ENCODE results near the gene SLFN14. TPM values are rescaled to one million over a fixed set of nuclear protein-coding genes. Genes with fewer than 3 reads are reported as not detected.
A peak's percentile ranks its signal among the peaks of the same experiment; 100 is the strongest.
"Not testable (repeated sequence)": the region's sequence is repeated elsewhere in the genome, so short reads cannot be mapped to it uniquely, and the experiment has no call there.

The SLFN14 gene
- total RNA-seq, 2 experiments from 2014 or later: not detected

- Mint-ChIP-seq H3K4me1 (peaks cover 90% of the 10 kb centered on the region), H3K27me3 (no peaks in the 10 kb centered on the region), H3K36me3 (ENCODE audit: low read depth) (peaks cover 90% of the 10 kb centered on the region), H3K9me3 (no peaks in the 10 kb centered on the region), H3K4me3 (peak overlapping the region; percentile 31), H3K27ac (peak overlapping the region; percentile 38)
- no peak for DNase-seq
- POLR2A ChIA-PET: interaction anchor here (0.6 to 8.2 kb wide), 4 partner anchors 16 to 206 kb away, joined by 3 to 108 read pairs (median 7); partner anchors contain the start of gene SLFN12L
- CTCF ChIA-PET: no interaction called here
Measured at GRCh38 chr17:35519439-35519838, 41.2 kb downstream of the SLFN14 start.

DNA sequence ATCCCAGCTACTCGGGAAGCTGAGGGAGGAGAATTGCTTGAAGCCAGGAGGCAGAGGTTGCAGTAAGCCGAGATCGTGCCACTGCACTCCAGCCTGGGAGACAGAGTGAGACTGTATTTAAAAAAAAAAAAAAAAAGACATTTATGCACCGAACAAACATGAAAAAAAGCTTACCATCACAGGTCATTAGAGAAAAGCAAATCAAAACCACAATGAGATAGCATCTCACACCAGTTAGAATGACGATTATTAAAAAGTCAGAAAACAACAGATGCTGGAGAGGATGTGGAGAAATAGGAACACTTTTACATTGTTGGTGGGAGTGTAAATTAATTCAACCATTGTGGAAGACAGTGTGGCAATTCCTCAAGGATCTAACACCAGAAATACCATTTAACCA is 42.2 kb downstream of the SLFN14 start:
- POLR2A ChIA-PET: interaction anchor here (1.9 to 8.2 kb wide), 3 partner anchors 17 to 145 kb away, joined by 5 to 108 read pairs (median 10); partner anchors contain the start of genes SLFN11 and SLFN12L
- Mint-ChIP-seq H3K36me3 (ENCODE audit: low read depth) (peaks cover 91% of the 10 kb centered on the region), H3K4me3 (peak overlapping the region; percentile 54), H3K4me1 (peaks cover 90% of the 10 kb centered on the region), H3K27ac (peak overlapping the region; percentile 66)
- DNase-seq, H3K27me3 Mint-ChIP-seq, H3K9me3 Mint-ChIP-seq: not testable (repeated sequence)
- CTCF ChIA-PET: interaction anchor here (0.6 to 0.7 kb wide), 2 partner anchors 14 to 25 kb away, joined by 3 to 4 read pairs; no protein-coding TSS in a partner anchor

DNA sequence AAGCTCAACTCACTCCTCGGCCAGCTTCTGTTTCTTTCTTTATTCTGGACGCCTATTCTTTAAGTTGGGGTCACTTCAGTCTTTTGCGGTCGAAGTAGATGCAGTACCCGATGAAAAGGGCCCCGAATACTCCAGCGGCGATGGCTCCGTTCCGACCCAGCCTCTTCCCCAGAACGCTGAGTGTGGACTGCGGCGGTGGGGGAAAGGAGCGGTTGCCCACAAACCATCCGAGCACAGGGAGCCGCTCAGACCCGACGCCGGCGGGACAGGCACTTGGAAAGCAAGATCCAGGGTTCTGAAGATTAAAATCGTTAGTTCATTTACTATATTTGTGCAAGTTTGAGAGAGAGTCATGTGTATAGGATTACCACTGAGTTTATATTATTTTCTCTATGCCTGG is 45.6 kb downstream of the SLFN14 start:
- H3K4me3 Mint-ChIP-seq: no peak overlapping the region
- H3K9me3 Mint-ChIP-seq: no peaks in the 10 kb centered on the region
- no peaks in the 10 kb centered on the region for H3K27me3 Mint-ChIP-seq
- POLR2A ChIA-PET: interaction anchor here (1.2 kb wide), 1 partner anchor 10 kb away, joined by 8 read pairs; no protein-coding TSS in a partner anchor
- H3K4me1 Mint-ChIP-seq: peaks cover 79% of the 10 kb centered on the region
- H3K36me3 Mint-ChIP-seq (ENCODE audit: low read depth): peaks cover 91% of the 10 kb centered on the region
- no peak overlapping the region for H3K27ac Mint-ChIP-seq
- CTCF ChIA-PET: interaction anchor here (0.5 kb wide), 1 partner anchor 232 kb away, joined by 3 read pairs; no protein-coding TSS in a partner anchor
- no peak for DNase-seq

DNA sequence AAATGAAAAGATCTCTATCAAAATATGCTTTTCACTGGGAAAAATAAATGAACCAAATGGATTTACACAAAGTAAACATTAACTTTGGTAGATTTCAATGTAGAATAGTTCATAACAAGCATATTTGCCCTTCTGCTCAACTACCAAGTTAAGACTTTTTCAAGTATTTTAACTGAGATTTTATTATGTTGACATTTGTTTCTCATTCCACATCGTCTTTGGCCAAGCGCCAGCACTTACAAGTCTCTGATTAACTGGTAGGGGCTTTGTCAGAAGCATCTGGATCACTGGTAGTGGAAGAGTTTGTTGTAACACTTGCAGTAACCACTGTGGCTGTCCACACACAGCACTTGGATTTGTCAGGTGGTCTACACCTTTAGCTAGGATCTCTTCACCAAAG is 46.1 kb downstream of the SLFN14 start:
- H3K27ac Mint-ChIP-seq: no peak overlapping the region
- H3K27me3 Mint-ChIP-seq: no peaks in the 10 kb centered on the region
- no peak overlapping the region for H3K4me3 Mint-ChIP-seq
- POLR2A ChIA-PET: interaction anchor here (1.2 kb wide), 1 partner anchor 9 kb away, joined by 8 read pairs; no protein-coding TSS in a partner anchor
- no peak for DNase-seq
- H3K4me1 Mint-ChIP-seq: peaks cover 77% of the 10 kb centered on the region
- peaks cover 91% of the 10 kb centered on the region for H3K36me3 Mint-ChIP-seq (ENCODE audit: low read depth)
- CTCF ChIA-PET: interaction anchor here (0.5 kb wide), 1 partner anchor 233 kb away, joined by 3 read pairs; no protein-coding TSS in a partner anchor
- no peaks in the 10 kb centered on the region for H3K9me3 Mint-ChIP-seq

Other genes with a start within 250 kb of the SLFN14 start
- gene SLFN11, start 187.2 kb downstream of the SLFN14 start, total RNA-seq: 10 to 100 TPM; 67.5 to 72.6 TPM
- gene SLFN12, start 128.3 kb downstream of the SLFN14 start, total RNA-seq: 10 to 100 TPM; 22.7 to 23.1 TPM
- 10 to 100 TPM; 82.6 to 96.7 TPM for gene SLFN13, start 112.1 kb downstream of the SLFN14 start, total RNA-seq
- 100 to 1,000 TPM; 103 to 110 TPM for gene SLFN12L, start 23.1 kb downstream of the SLFN14 start, total RNA-seq
- 1 to 10 TPM; 3.8 to 4.5 TPM for gene PEX12, start 17.8 kb upstream of the SLFN14 start, total RNA-seq
- gene AP2B1, start 26.5 kb upstream of the SLFN14 start, total RNA-seq: 100 to 1,000 TPM; 196 to 203 TPM
- gene RASL10B, start 170.8 kb upstream of the SLFN14 start, total RNA-seq: under 1 TPM; 0.08 to 0.33 TPM
- not detected for gene GAS2L2, start 192.4 kb upstream of the SLFN14 start, total RNA-seq
- gene C17orf50, start 200.1 kb upstream of the SLFN14 start, total RNA-seq: not detected
- not detected for gene MMP28, start 234.8 kb upstream of the SLFN14 start, total RNA-seq
- 100 to 1,000 TPM; 244 to 252 TPM for gene TAF15, start 248.7 kb upstream of the SLFN14 start, total RNA-seq

Data from activated CD4-positive, alpha-beta memory T cell treated with anti-CD3 and anti-CD28 coated beads, Interleukin-2, amount 10 ng/mL, durations not matched to agents 7 days and 5 days (primary cell).